ENCODE measurements around the gene PPFIA3.

- TF ChIP-seq, protein P1, sequence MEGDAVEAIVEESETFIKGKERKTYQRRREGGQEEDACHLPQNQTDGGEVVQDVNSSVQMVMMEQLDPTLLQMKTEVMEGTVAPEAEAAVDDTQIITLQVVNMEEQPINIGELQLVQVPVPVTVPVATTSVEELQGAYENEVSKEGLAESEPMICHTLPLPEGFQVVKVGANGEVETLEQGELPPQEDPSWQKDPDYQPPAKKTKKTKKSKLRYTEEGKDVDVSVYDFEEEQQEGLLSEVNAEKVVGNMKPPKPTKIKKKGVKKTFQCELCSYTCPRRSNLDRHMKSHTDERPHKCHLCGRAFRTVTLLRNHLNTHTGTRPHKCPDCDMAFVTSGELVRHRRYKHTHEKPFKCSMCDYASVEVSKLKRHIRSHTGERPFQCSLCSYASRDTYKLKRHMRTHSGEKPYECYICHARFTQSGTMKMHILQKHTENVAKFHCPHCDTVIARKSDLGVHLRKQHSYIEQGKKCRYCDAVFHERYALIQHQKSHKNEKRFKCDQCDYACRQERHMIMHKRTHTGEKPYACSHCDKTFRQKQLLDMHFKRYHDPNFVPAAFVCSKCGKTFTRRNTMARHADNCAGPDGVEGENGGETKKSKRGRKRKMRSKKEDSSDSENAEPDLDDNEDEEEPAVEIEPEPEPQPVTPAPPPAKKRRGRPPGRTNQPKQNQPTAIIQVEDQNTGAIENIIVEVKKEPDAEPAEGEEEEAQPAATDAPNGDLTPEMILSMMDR (IDR thresholded peaks at IDR 0.05; ENCODE audit: borderline replicate concordance, extremely low read depth, low read length, poor library complexity, severe bottlenecking): no peak
- TF ChIP-seq EZH2 (IDR thresholded peaks at IDR 0.05; ENCODE audit: borderline replicate concordance, low read depth, low read length, severe bottlenecking): no peak
These were observed 39.0 kb upstream of the PPFIA3 start for GRCh38 chr19:49080392-49080791.
